ENCODE data around the gene OR10A2. TPM values are rescaled to one million over a fixed set of nuclear protein-coding genes. Genes with fewer than 3 reads are reported as not detected.
A peak's percentile ranks its signal among the peaks of the same experiment; 100 is the strongest.
"Not testable (repeated sequence)": the region's sequence is repeated elsewhere in the genome, so short reads cannot be mapped to it uniquely, and the experiment has no call there.

The OR10A2 gene
- polyA plus RNA-seq, 3 donors: not detected

GRCh38 chr11:6845383-6845782 is 17.5 kb upstream of the OR10A2 start, which contains the start of gene OR10A5:
TSS of gene OR10A5 (plus strand) at chr11:6845683. CDS start at chr11:6845683, 0 bp downstream.
- H3K4me3 Mint-ChIP-seq: no peak within 1 kb of the TSS
- Histone ChIP-seq H3K9ac (ENCODE audit: insufficient read depth, low read length, poor library complexity, severe bottlenecking) (no peak within 1 kb of the TSS), H3K4me1 (ENCODE audit: control insufficient read depth in 1 of 2, insufficient read depth in 2 of 2, low read length in 2 of 2) (no peaks in the 10 kb centered on the region), H4K20me1 (ENCODE audit: insufficient read depth, low read length) (no peaks in the 10 kb centered on the region), H3K4me2 (replicated peaks; ENCODE audit: extremely low read depth, low read length, poor library complexity, severe bottlenecking) (no peak within 1 kb of the TSS), H2AFZ (ENCODE audit: insufficient read depth, low read depth, low read length, poor library complexity, severe bottlenecking) (no peak within 1 kb of the TSS), H3K27ac (ENCODE audit: low read depth in 1 of 2, low read length in 2 of 2) (no peak within 1 kb of the TSS), H3K4me3 (replicated peaks in 1 of 3; ENCODE audit: low read depth in 2 of 3, low read length in 3 of 3) (no peak within 1 kb of the TSS), H3K79me2 (ENCODE audit: insufficient read depth, low read length) (no peaks in the 10 kb centered on the region), H3K9me3 (replicated peaks in 1 of 2; ENCODE audit: control insufficient read depth in 1 of 2, insufficient read depth in 1 of 2, low read length in 2 of 2) (no peaks in the 10 kb centered on the region), H3K36me3 (replicated peaks in 1 of 2; ENCODE audit: control insufficient read depth in 1 of 2, insufficient read depth in 2 of 2, low read length in 2 of 2) (no peaks in the 10 kb centered on the region), H3K27me3 (ENCODE audit: control insufficient read depth in 2 of 2, insufficient read depth in 2 of 2, low read length in 2 of 2) (no peaks in the 10 kb centered on the region)
- no peaks in the 10 kb centered on the region for H3K36me3 Mint-ChIP-seq
- WGBS (ENCODE audit: insufficient coverage): 83% methylated on average over 1 of the region's 3 CpGs
- intact Hi-C loops (cut with micrococcal nuclease): no loop called here
- H3K4me1 Mint-ChIP-seq: no peaks in the 10 kb centered on the region
- peaks cover 2 to 11% (median 5%) of the 10 kb centered on the region in 7 donors for H3K9me3 Mint-ChIP-seq
- H3K27ac Mint-ChIP-seq: no peak within 1 kb of the TSS
- H3K27me3 Mint-ChIP-seq (ENCODE audit: low read depth in 3 of 3): peaks cover 0 to 2% (median 0%) of the 10 kb centered on the region in 3 donors
- TF ChIP-seq CTCF (IDR thresholded peaks at IDR 0.05): no peak
- DNase-seq: no peak

- no peak for TF ChIP-seq CTCF (IDR thresholded peaks at IDR 0.05)
- no peaks in the 10 kb centered on the region for H3K36me3 Mint-ChIP-seq
- peaks cover 0 to 1% (median 0%) of the 10 kb centered on the region in 3 donors for H3K27me3 Mint-ChIP-seq (ENCODE audit: low read depth in 3 of 3)
- Histone ChIP-seq H3K9ac (ENCODE audit: insufficient read depth, low read length, poor library complexity, severe bottlenecking) (no peak overlapping the region), H3K9me3 (replicated peaks in 1 of 2; ENCODE audit: control insufficient read depth in 1 of 2, insufficient read depth in 1 of 2, low read length in 2 of 2) (peaks cover 0 to 3% of the 10 kb centered on the region in 2 donors), H3K4me3 (replicated peaks in 1 of 3; ENCODE audit: low read depth in 2 of 3, low read length in 3 of 3) (no peak overlapping the region), H2AFZ (ENCODE audit: insufficient read depth, low read depth, low read length, poor library complexity, severe bottlenecking) (no peak overlapping the region), H3K27me3 (ENCODE audit: control insufficient read depth in 2 of 2, insufficient read depth in 2 of 2, low read length in 2 of 2) (no peaks in the 10 kb centered on the region), H3K36me3 (replicated peaks in 1 of 2; ENCODE audit: control insufficient read depth in 1 of 2, insufficient read depth in 2 of 2, low read length in 2 of 2) (no peaks in the 10 kb centered on the region), H4K20me1 (ENCODE audit: insufficient read depth, low read length) (no peaks in the 10 kb centered on the region), H3K27ac (ENCODE audit: low read depth in 1 of 2, low read length in 2 of 2) (no peak overlapping the region), H3K4me2 (replicated peaks; ENCODE audit: extremely low read depth, low read length, poor library complexity, severe bottlenecking) (no peak overlapping the region), H3K79me2 (ENCODE audit: insufficient read depth, low read length) (no peaks in the 10 kb centered on the region), H3K4me1 (ENCODE audit: control insufficient read depth in 1 of 2, insufficient read depth in 2 of 2, low read length in 2 of 2) (no peaks in the 10 kb centered on the region)
- H3K9me3 Mint-ChIP-seq: peaks cover 9 to 19% (median 12%) of the 10 kb centered on the region in 7 donors
- no peaks in the 10 kb centered on the region for H3K4me1 Mint-ChIP-seq
- no peak for DNase-seq
- intact Hi-C loops (cut with micrococcal nuclease): no loop called here
- peak overlapping the region in 1 of 7 donors; percentile 7 for H3K27ac Mint-ChIP-seq
- no peak overlapping the region for H3K4me3 Mint-ChIP-seq
- WGBS (ENCODE audit: insufficient coverage): 100% methylated on average over 1 of the region's 2 CpGs
These were observed 12.3 kb upstream of the OR10A2 start for GRCh38 chr11:6850526-6850925.

- WGBS (ENCODE audit: insufficient coverage): 100% methylated on average over 4 of the region's 6 CpGs
- H3K27ac Mint-ChIP-seq; H3K27me3 ChIP-seq (ENCODE audit: control insufficient read depth in 2 of 2, insufficient read depth in 2 of 2, low read length in 2 of 2); H2AFZ ChIP-seq (ENCODE audit: insufficient read depth, low read depth, low read length, poor library complexity, severe bottlenecking); H3K9ac ChIP-seq (ENCODE audit: insufficient read depth, low read length, poor library complexity, severe bottlenecking); intact Hi-C loops (cut with micrococcal nuclease); H3K4me2 ChIP-seq (replicated peaks; ENCODE audit: extremely low read depth, low read length, poor library complexity, severe bottlenecking); H3K4me3 ChIP-seq (replicated peaks in 1 of 3; ENCODE audit: low read depth in 2 of 3, low read length in 3 of 3); H3K4me1 ChIP-seq (ENCODE audit: control insufficient read depth in 1 of 2, insufficient read depth in 2 of 2, low read length in 2 of 2); H3K27me3 Mint-ChIP-seq (ENCODE audit: low read depth in 3 of 3); H3K27ac ChIP-seq (ENCODE audit: low read depth in 1 of 2, low read length in 2 of 2); H3K9me3 ChIP-seq (replicated peaks in 1 of 2; ENCODE audit: control insufficient read depth in 1 of 2, insufficient read depth in 1 of 2, low read length in 2 of 2); H4K20me1 ChIP-seq (ENCODE audit: insufficient read depth, low read length); H3K36me3 ChIP-seq (replicated peaks in 1 of 2; ENCODE audit: control insufficient read depth in 1 of 2, insufficient read depth in 2 of 2, low read length in 2 of 2); H3K4me1 Mint-ChIP-seq; H3K4me3 Mint-ChIP-seq; H3K36me3 Mint-ChIP-seq; DNase-seq; H3K79me2 ChIP-seq (ENCODE audit: insufficient read depth, low read length): not testable (repeated sequence)
- peaks cover 6 to 19% (median 12%) of the 10 kb centered on the region in 7 donors for H3K9me3 Mint-ChIP-seq
These were observed 8.1 kb upstream of the OR10A2 start for GRCh38 chr11:6854801-6855200.
